ENCODE data around the gene UBTF.

The UBTF gene

DNA sequence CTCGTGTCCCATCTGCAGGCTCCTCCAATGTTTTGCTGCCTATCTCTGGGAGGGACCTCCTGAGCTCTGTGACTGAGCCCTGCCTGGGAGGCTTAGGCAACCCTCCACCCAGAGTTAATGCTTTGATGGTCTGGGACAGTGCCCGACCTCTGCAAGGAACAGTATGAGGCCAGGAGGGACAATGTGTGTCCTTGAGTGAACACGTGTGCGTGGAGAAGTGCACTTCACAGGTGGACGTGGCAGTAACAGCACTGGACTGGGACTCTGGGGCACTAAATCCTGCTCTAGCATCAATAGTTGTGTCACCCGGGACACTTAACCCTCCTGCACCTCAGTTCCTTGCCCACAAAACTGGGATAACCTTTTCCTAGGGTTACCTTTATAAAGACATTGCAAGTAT lies 4.6 kb downstream of the UBTF start:
- DNase-seq, result no peak

DNA sequence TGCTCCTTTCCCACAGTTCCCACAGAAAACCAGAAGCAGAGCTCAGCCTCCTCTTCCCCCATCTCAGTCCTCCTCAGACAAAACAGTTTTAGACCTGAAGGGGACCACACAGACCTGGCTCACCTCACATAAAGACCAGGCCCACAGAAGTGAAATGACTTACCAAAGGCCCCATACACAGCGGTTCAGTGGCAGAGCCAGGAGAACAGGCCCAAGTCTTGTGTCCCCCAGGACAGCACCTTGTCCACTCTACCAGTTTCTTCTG lies 5.3 kb downstream of the UBTF start:
- DNase-seq, result no peak

DNA sequence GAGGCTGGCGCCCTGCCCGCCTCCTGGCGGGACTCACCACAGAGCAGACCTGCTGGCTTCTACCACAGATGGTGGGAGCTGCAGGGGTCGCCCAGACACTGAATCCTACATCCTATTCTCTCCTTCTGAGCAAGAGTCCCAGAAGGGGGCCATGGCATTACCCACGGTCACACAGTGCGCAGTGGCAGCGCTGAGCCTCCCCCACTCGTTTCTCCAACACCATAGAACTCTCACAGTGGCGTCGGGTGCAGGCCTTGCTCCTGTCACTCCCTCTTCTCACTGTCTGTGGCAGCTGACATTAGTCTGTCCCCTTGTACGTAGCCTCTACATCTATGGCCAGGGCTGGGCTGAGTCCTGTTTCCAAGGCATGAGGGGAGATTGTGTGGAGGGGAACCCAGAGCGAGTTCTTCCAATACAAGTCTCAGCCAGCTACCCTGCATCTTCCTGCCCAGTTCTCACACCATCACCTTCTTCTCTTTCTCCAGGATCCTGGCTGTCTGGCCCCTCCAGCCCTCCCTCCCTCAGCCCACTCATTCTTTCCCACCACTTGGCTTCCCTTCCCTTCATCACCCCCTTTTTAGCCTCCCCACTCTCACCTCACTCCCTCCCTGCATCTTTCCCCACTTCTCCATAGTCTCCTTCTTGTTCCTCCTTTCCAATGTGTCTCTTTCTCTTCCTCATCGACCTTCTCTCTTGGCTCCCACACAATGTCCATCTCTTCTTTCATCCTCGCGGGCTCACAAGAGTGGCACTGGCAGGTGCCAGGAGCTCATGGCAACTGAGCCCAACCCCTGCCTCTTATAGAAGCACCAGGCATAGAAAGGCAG lies 5.9 kb downstream of the UBTF start:
- no peak for DNase-seq

DNA sequence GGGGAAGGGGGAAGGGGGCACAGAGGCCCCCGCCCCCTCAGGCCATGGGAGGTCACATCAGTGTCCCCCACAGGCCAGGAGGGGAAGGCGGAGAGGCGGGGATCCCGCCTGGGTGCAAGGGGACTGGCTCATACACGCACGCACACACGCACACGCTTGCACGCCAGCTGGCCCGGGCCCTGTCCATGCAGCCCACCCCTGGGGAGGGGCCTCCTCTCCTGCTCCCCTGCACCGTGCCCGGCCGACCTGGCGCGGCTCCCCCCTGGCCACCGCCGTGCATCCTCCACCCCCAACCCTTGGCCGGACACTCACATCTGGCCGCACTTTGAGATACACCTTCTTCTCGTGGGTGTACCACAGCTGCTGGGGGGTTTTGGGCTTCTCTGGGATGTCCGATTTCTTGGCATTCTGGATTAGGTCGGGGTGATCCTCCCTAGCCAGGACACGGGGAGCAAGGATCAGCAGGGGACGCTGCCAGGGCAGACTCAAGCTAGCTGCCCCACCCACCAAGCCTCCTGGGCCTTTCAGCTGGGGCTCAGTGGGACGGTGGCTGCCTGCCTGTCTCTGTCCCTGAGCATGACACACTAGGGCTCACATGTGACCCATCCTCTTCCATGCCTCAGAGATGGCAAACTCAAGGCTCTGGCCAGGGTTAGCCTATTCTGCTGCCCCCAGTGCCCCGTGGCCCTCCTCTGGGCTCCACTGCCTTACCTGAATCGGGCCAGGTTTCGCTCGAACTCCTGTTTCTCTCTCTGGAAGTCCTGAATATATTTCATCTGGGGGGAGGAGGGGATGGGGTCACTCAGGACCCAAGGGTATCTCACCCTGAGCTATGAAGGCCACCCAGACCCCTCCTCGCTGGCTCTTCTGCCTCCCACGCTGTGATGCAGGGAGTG lies 6.7 kb downstream of the UBTF start:
- DNase-seq, result no peak

DNA sequence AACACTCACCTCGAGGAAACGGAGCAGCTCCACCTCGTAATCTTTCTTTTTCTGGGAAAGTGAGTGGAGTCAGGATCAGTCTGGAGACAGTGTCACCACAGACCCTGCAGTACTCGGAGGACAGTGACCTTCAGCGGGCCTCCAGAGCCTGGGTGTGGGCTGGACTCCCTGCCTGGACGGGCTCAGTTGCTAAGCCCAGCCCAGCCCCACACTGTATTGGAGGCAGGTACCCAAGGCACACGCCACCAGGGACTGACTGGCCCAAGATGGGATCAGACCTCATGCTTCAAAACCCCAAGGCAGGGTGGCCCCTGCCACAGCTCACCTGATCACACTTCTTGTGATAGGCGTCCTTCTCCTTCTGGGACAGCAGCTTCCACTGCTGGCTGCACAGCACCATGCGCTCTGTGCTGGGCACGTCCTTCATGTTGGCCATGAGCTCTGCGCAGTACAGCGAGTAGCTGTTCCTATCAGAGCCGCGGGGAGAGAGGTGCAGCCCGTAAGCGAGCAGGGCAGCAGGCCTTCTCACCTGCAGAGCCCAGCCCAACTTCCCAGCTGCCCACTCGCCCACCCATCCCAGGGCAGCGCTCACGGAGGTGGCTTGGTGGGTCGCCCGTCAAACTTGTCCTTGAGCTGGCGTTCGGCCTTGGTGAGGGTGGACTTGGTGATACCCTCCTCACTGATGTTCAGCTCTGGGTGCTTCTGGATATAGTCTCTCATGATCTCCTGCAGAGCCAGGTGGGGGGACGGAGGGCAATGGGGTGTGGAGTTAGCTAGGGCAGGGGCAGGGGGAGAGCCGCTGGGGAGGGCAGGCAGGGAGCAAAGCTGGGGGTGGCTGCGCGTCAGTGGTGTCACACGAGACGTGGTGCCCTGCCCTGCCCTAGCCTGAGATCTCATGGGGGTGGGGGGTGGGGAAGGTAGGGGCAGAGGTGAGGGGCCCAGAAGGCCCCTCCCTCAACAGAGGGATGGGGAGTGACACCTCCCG lies 7.9 kb downstream of the UBTF start:
- DNase-seq, result no peak

DNA sequence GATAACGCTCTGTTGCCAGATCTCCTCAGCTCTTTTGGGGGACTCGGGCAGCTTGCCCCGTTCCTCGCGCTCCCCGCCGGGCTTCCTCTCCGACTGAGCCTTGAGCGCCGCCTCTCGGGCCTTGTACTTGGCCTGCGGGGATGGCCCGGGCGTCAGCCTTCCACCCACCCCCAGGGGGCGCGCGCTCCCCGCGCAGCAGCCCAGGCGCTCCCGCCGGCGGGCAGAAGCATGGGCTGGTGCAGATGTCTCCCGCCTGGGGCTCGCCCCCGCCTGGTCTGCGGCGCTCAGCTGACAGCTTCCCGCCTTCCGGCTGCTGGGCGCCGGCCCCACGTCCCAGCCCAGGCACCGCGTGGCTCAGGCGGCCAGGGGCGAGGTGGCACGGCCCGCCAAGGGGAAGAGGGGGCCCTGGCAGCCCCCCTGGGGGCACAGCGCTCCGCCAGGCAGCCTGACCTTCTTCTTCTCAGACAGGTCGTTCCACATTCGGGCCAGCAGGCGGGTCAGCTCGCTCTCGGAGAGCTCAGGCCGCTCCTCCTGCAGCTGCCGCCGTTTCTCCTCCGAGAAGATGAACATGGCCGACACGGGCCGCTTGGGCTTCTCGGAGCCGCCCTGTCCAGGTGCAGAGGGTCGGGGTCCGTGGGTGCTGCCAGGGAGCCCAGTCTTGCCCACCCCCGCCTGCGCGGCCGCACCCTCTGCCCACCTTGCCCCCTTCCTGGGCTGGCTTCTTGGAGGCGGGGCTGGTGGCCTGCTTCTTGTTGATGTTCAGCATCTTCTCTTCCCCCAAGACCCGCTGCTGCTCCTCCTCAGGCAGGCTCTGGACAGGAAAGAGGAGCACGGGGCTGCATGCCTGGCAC lies 8.9 kb downstream of the UBTF start:
- DNase-seq, result peak; percentile 85

DNA sequence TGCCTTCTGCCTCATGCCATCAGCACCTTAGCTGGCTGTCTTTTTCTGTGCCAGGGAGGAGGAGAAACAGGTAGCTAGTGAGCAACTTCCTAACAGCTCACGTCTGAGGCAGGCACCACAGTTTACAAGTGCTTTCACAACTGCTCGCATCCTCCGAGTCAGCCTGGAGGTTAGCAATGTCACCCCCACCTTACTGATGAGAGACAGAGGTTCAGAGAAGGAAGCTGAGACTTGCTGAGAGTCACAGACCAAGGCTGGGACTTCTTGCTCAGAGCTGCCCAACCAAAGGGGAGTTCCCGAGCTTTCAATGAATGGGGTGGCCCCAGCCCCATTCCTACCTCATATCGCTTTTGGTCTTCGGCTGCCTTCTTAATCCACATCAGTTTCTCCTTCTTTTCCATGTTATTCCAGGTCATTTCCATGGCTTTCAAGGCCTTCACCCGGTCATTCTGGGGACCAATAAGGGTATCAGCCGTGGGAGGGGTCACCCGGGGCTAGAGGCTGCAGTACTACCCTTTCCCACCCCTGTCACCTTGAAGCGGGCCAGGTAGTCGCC lies 9.6 kb downstream of the UBTF start:
- DNase-seq, result no peak

DNA sequence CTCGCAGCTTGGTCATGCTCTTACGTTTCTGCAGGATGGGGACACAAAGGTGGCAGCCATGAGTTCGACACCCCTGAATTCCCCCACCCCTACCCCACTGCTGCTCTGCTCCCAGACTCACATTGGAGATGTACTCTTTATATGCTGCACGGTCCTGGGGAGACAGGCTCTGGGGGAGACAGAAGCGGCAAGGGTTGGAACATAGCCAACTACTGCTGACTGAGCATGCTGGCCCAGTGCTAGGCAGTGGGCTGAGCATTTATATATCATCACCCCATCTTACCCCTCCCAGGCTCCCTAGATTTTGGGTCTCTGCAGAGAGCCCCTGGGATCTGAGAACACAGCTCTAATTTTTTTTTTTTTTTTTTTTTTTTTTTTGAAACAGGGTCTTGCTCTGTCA lies 11.7 kb downstream of the UBTF start:
- no peak for DNase-seq

DNA sequence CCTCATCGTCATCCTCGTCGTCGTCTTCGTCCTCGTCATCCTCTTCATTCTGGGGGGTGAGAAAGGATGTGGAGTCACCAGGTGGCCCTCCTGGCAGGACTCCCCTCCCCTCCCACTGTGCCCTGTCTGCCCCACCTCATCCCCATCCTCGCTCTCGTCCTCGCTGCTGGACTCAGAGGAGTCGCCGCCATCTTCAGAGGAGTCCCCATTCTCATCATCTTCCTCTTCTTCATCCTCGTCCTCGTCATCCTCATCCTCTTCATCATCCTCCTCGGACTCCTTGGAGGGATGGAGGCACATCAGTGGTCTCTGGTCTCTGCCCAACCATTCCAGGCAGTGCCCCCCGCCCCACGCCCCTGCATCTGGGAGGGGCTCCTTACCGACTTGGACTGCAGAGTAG lies 12.2 kb downstream of the UBTF start:
- DNase-seq, result no peak

DNA sequence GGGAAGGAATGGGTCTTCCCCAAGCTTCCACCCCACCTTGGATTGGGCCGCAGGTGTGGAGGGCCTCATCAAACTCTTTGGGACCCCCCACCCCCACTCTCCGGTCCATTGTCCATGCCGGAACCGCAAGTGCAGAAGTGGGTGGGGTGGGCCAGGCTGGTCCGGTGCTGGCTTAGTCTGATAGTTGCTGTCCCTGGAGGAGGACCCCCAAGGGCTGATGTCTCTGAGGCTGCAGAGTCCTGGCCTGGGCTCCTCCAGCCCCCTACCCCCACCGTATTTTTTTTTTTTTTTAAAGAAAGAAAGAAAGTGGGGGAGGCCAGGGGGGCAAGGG lies 12.7 kb downstream of the UBTF start:
- no peak for DNase-seq

DNA sequence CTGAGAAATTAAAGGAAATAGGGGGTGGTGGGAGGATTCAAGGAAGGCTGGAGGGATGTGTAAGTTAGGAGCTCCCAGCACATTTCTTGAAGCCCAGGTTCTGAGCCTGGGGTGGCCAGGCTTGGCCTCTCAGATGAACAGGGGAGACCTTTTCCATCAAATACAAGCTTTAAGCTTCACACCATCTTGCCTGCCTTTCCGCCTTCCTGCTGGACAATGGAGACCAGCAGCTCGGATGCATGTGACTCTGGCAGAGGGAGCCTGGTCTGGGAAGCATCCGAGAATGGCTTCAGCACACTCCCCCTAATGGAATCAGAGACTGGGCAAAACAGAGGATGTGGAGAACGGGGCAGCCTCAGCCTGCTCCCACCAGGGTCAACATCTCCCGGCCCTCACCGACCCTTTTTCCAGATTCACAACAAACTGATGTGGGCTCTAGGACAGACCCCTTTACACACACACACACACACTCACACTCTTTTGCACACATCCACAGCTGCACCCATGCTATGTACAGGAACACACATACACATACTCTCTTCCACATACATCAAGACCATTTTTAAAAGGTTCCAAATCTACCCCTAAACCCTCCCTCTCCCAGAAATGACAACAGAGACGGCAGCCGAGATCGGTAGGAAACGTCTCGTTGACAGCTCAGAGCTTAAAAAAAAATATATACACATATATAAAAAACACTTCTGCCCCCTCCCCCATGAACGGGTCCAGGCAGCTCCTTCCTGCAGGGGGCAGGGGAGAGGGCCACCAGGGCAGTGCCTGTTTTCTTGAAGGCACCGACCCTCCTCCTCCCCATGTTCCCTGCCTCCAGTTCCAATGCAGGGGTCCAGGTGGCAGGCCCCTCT lies 13.3 kb downstream of the UBTF start:
- DNase-seq, result no peak

DNA sequence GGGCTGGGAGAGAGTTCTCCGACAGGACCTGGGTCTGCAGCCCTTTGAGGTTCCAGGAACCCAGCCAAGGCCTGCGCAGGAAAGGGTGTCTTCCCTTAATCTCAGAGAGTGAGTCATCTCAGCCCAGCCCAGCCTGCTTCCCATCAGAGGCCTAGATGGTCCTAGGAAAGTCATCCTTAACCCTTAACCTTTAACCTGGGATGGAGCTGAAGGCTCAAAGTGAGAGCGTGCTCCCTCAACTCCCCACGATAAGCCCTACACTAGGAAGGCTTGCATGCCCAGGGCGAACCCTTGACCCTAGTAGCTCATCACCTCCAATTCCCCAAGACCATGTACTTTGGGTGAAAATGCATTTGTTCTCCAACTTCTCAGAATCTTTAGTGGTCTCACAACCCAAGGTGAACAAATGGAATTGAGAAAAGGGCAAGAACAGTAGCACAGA lies 15.0 kb downstream of the UBTF start:
- peak; percentile 64 for DNase-seq

DNA sequence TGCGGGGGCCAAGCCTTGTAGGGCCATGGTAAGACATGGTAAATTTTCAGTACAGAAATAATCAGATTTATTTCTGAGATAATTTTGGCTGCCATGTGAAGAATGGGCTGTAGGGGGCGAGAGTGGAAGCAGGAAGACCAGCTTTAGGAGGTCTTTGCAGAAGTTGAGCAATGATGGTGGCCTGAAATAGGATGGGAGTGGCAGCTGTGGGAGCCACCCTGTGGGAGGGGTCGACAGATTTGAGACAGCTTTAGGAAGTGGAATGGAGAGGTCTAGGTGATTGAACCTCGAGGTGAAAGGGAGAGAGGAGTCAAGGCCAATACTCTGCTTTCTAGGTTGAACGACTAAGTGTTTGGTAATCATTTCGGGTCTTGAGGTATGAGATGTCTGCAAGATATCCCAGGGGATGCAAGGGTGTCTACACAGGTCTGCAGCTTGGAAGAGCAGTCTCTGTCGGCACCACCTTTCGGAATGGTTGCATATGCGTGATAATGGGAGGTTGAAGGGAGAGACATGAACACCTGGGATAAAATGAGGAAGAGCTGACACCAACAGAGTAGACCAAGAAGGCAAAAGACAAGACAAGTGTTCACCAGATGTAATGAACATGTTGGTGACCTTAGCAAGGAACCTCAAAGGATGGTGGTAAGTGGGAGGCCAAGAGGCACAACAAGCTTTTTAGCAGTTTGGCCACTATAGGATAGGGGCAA lies 15.6 kb downstream of the UBTF start:
- DNase-seq, result peak; percentile 60

DNA sequence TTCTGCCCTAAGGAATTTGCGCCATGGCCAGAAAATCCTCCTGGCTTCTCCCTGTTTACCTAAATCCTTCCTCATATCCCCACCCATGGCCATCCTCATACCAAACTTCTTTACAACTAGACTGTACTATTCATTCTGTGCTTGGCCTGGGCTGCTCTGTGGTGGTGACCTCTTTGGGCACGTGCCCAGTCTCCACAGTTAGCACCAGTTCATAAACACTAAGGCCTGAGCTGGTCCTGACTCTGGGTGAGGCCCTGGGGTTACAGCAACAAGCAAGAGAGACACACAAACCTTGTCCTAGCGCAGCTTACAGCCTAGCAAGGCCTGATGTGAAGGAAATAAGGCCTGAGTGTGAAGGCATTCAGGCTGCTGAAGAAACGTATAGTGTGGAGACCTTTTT lies 16.7 kb downstream of the UBTF start:
- no peak for DNase-seq

DNA sequence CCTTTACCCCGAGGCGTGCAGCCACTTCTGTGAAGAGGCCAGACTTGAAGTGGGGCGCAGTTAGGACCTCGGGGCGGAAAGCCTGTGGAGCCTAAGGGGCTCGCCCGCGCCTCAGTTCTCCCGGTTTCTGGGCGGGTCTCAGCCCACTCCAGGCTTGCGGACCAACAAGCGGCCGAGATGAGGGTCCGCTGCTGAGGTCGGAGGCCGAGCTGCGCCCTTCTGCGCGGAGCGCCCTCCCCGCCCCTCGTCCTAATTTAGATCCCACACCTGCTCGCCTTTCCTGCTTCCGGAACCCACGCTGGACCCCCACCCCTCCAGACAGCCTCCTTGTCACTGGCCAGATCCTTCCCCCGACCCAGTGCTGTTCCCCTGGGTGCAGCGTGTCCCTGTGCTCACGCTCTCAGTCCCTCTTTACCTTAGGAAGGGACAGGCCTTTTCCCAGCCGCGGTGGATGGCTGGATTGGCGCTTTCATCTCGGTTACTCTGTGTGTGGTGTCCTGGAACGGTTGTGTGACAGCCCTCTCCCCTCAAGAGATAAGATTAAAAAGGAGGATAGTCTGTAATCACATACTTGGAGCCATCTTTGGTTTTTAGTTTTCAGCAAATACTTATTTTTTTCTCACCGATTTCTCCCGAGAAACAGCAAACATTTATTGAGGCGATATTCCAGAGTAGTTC lies 18.9 kb downstream of the UBTF start:
- no peak for DNase-seq

DNA sequence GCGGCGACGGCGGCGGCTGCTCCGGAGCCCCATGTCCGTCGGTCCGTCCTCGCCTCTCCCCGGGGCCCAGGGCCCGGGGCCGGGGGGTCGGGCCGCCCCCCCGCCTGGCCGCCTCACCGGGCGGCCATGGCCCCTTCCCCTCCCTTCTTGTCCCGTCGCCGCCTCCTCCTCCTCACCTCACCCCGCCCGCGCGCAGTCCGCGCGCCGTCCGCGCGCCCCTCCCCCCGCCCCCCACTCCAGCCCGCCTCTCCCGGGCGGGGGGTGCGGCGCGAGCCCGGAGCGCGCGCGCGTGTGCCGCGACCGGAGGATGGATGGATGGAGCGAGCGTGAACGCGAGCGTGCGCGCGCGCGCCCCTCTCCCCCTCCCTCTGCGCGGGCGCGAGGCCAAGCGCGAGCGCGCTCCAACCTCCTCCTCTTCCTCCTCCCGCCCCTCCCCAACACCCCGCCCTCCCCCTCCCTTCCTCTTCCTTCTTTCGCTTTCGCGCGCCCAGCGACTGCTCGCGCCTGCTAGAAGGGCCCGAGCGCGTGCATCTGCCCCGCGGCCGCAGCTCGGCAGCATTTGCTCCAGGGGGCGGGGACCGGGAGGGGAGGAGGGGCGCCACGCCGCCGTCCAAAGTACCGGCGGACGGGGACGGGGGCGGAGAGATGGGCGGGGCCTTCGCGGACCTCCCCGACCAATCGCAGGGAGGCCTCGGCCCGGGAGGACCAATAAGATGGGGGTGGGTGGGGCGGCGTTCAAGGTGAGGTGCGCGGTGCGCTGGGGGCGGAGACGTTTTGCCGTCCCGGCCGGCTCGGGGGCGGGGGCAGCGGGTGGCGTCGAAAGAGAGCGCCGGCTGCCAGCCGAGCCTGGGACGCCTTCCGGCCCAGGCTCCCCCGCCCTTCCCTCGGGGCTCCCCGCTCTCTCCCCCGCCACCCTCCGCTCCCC lies 19.7 kb downstream of the UBTF start, which contains the start of gene ATXN7L3:
Gene ATXN7L3, minus strand, starts transcription at position 332 of the 925 bp plus-strand sequence. CDS start 1,814 bp downstream, outside the sequence.
- peak; percentile 98 for DNase-seq

DNA sequence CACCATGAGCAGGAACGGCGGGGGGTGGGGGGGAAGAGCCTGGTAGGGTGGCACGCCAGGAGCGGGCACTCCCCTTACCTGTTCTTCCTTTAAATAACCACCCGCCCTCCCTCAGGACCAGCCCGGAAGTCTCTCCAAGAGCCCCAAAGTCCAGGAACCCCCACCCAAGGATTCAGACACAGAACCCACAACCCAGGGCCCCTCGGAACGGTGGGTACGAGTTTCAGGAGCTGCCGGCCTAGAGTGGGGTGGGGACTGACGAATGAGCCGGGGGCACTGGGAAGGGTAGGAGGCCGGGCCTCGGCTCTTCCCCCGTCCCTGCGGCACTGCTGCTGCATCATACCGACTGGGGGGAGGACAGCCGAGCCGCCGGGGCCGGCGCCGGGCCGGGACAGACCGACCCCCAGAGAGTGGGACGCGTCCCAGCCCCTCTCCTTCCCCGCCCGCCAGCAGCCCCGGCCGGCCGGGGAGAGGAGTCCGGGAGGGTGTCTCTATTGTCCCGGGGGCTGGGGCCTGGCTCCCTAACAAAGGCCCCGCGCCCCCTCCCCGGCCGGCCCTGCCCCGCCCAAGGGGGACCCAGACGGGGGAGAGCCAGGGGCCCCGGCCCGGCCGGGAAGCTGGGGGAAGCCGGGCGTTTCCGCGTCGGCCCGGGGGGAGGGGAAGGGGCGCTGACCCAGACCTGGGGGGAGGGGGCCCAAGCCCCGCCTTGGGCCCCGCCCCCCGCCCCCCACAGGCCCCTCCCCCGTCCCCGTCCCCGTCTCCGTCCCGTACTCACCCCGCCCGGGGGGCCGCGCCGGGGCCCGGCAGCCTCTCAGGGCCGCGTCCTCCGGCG lies 20.5 kb downstream of the UBTF start:
- DNase-seq, result peak; percentile 66

Measured in fibroblast of skin of back (primary cell).